ENCODE measurements around the gene GNAO1.

GNAO1 gene

DNA sequence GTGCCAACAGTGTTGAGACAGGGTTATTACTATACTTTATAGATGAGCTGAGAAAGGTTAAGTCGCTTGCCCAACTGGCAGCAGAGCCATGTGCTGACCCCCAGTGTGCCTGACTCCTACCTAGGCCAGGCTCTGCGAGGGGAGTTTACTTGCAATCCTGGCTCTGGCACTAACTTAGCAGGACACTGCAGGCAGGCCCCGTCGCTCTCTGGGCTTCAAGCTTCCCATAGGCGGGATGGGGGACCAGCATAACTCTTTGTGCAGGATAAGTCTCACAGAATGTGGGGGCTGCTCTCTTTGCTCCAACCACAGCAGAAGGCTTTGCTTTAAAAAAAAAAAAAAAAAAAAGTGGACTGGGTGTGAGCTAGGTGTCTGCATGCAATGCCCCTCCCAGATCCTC lies 102.7 kb downstream of the GNAO1 start:
- no peak for DNase-seq (ENCODE audit: low spot score)

DNA sequence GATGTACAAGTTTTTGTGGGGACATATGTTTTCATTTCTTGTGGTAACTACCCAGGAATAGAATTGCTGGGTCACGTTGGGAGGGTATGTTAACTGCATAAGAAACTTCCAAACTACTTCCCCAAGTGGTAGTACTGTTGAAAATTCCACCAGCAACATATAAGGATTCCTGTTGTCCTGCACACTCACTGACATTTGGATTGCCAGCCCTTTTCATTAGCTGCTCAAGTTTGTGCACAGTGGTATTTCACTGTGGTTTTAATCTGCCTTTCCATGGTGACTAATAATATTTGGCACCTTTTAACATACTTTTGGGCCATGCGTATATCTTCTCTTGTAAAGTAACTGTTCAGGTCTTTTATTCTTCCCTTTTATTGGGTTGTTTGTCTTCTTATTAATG lies 103.3 kb downstream of the GNAO1 start:
- no peak for DNase-seq (ENCODE audit: low spot score)

DNA sequence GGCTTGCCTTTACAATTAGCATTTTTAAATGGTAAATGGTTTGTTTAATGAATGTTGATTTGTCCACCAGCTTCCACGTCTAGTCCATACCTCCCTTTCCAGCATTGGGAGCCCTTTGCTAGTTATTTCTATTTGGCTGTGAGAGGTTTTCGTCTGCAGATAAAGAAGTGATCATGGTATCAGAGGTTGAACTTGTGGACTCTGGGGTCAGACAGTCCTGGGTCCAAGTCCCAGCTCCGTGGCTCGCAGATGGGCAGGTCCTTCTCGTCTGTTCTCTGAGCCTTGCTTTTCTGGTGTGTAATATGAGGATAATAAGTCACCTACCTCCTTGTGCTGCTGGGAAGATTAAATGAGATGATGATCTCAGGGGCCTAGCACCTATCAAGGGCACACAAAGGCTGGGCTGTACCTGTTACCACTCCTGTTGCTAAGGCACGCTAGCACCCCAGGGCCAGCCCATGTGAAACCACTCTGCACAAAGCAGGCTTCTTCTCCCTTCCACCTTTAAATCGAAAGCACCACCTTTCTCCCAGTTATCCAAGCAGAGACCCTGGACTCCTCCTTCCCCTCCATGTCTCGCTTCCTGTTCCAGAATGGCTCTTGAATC lies 103.9 kb downstream of the GNAO1 start:
- no peak for DNase-seq (ENCODE audit: low spot score)

GRCh38 chr16:56295739-56296527 lies 104.6 kb downstream of the GNAO1 start:
- no peak for DNase-seq (ENCODE audit: low spot score)

DNA sequence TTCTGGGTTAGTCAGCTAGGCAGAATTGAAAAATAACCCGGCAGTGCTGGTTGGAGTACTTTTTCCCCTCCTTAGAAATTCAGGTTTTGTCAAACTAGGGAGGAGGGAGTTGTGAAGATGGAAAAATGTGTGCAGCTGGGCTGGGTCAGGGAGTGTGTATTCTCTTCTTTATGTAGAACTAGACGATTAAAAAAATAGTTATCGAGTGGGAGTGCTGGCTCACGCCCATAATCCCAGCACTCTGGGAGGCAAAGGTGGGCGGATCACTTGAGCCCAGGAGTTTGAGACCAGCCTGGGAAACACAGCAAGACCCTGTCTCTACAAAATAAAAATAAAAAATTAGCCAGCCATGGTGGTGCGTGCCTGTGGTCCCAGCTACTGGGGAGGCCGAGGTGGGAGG lies 106.4 kb downstream of the GNAO1 start:
- no peak for DNase-seq (ENCODE audit: low spot score)

- DNase-seq (ENCODE audit: low spot score), result no peak
These were observed 106.8 kb downstream of the GNAO1 start for GRCh38 chr16:56298116-56298515.

DNA sequence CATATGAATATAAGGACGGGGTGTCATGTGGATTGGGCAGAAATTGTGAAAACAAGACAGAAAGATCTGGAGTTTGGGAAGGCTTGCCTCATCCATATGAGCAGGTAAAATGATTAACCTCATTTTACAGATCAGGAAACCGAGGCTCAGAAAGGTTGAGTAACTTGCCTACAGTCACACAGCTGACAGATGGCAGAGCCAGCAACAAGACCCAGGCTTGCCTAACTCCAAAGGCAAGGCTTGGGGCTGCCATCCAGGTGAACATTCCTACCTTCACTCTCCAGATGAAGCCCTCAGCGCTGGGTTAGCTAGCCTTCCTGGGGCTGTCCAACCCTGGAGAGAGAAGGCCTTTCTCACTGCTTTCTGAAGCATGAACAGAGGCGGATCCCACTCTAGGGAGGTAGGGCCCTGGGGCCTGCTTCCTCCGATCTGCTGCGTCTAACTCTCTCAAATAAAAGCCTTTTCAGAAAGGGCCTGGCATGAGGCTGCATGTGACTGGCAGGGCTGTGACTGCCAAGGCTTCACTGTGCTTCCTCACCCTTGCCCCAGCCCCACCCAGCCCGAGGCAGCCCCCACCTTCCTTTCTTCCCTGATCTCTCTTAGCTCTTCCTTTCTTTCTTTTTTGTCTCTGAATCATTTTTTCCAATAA lies 107.8 kb downstream of the GNAO1 start:
- DNase-seq (ENCODE audit: low spot score), result no peak

DNA sequence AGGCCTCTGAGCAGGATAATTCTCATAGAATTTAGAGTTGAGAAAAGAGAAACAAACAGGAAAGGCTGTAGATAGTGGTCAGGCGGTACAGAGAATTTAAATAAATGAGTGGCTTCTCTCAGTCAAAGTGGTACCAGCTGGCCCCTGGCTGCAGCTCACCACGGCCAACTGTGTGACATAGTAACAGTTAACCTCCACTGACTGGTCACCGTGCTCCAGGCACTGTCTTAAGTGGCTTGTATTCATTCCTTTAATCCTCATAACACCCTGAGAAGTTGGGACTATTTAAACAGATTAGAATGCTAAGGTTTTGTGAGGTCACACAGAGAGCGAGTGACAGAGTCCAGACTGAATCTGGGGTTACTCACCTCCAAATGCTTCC lies 108.9 kb downstream of the GNAO1 start:
- no peak for DNase-seq (ENCODE audit: low spot score)

DNA sequence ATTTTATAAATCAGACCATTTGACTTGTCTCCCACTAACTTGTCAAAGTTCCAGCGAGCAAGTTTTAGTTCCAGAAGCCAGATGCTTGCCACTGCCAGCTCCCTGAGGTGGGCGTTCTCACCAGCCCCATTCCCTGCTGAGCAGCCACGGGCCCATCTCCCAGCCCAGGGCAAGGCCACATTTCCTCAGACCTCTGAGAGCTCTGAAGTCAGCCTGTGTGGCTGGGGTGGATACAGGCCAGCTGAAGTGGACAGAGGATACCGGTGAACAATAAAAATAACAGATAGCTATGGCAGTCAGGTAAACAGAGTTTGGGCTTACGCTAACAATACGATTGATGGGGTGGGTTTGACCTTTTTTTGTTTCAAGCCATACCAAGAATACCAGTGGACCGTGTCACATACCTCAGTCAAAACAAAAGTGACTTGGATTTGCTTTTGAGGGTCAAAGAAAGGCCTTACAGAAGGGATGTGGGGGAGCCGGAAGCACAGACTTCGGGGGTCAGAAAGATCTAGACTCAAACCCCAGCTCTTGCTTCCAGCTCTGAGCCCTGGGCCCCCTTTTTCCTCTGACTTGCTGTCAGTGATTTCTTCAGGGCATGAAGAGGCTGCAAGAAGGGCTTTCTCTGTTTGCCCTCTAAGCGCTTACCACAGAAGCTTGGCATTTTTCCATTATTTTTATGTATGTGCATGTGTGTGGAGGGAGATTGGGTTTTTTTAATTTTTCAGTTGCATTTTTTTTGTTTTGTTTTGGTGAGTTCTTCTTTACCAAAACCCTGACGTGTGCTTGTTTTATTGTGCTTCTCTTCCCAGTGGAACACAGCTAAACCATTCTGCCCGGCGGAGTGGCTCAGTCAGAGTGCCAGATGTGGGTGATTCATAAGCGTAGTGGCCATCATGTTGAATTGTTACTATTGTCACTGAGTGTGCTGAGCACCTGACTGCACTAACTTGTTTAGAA lies 109.9 kb downstream of the GNAO1 start:
- DNase-seq (ENCODE audit: low spot score), result no peak

GRCh38 chr16:56302506-56302905 lies 111.2 kb downstream of the GNAO1 start:
- DNase-seq (ENCODE audit: low spot score), result no peak

DNA sequence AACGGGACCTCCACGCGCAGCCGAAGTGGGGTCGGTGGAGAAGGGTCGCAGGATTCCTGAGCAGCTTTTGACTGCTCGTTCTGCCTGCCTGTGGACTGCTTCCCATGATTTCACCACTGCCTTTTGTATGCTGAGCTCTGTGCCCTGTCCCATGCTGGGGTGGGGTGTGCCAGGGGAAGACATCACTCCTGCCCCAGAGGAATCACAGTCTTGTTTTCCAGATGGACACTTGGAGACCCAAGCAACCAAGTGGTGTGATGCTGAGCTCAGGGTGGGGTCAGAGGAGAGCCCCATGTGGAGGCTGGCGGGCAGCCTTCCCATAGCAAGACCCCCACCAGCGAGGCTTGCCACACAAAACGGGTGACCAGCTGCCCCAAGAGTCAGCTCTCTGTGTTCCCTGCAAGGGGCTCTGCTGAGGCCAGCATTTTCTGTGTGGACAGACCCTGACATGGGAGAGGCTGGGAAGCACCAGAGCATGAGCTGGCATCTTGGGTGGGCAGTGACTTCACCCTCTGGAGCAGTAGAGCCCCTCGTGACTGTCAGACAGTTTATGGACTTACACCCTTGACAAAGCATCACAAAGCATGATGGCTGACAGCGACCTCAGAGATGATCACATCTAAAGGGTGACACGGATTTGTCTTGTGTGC lies 111.9 kb downstream of the GNAO1 start:
- no peak for DNase-seq (ENCODE audit: low spot score)

DNA sequence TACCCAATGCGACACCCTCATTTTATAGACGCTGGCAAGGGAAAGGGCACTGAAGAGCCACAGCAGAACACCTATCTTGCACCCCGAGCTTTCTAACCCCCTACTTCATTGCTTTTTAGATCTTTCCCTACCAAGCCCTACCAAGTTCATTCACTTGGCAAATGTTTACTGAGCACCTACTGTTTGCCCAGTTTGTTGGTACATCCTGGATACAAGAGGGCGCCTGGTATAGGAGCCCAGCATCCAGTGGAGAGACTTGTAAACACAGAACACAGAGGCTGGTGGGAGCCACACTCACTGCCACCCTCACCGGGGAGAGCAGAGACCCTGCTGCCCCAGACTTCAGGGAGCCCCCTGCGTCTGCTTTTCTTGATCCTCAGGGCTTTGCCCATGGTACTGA lies 112.6 kb downstream of the GNAO1 start:
- no peak for DNase-seq (ENCODE audit: low spot score)

DNA sequence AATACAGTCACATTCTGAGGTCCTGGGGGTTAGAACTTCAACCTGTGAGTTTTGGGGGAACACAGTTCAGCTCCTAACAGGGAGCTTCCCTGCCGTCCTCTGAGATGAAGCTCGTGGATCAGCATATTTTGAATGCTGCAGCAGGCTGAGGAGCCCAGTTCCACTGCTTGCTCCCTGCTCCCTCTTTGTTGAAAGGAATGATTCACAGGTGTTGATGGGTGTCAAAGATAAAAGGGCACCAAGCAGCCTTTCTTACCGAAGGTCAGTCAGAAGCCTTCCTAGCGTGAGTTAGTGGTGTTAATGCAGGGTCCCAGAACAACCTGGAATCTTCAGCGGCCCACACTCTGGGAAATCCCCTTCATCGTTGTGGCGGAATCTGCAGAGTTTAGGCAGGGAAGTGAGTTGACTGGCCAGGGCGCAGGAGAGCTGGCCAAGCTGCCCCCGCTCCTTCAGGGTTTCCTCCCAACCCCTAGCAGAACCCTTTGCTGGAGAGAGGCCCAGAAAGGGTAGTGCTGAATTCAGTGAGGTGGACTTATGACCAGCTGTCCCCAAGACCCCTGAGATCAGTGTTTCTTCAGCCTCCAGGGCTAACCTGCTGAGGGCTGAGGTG lies 114.8 kb downstream of the GNAO1 start:
- DNase-seq (ENCODE audit: low spot score), result no peak

DNA sequence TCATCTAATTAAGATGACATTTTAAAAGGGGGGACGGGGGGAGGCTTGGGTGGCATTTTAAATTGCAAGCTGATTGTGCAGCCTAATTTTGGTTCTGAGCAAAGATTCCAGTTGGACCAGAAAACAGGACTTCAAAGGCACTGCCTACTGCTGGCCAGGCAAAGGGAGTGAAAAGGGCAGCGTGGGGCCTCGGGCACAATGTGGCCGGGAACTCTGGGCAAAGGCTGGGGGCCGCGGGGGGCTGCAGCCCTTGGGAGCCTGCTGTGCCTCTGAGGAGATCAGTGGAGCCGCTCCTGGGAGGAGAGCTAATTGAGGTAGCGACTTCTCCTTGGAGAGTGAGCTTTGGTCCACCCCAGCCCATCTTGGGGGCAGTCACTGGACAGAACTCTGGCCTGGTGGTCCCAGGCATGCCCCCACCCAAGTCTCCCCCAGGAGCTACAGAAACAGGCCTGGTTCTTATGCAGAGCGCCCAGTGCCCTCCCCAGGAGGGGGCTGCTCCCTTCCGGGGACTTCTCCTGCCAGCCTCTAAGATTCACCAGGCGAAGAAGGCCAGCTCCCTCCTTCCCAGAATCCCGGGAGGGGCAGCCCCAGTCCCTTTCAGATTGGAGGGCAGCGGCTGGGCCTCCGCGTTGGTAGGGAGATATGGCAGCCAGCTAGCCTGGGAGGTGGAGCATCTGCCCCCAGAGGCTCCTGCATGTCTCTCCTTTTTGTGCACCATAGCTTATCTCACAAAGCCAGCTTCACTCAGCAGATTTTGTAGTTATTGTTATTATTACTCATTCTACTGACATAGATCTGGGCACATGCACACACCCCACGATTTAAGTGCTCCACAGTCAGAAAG lies 115.6 kb downstream of the GNAO1 start:
- DNase-seq (ENCODE audit: low spot score), result no peak

DNA sequence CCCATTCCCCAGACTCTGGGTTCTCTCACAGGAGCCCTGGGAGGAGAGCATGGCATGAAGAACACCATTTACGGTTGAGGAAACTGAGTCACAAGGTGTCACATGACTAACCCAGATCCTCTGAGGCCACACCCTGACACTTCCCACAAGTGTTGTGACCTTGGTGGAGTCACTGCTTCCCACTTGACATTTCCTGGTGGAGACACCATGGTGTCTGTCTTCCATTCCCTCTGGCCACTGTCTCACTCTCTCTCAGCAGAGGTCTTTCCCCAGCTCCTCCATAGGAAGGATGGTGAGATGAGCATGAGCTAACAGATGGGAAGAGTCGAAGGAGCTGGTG lies 116.2 kb downstream of the GNAO1 start:
- no peak for DNase-seq (ENCODE audit: low spot score)

- DNase-seq (ENCODE audit: low spot score), result no peak
These were observed 117.7 kb downstream of the GNAO1 start for GRCh38 chr16:56309008-56309407.

DNA sequence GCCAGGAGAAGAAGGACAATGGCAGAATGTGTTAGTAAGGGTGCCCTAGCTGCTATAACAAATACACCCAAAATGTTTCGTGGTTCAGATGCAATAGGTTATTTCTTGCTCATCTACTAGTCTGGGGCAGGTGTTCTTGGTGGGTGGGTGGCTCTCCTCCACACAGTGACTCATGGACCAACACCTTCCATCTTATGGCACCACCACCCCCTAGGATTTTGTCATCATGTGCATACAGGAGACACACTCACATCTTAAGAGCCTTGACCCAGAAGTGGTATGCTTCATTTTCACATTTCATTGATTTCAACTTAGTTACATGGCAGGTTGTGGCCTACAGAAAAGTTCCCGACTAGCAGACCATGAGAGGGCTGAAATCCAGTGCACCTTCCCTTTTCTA lies 119.4 kb downstream of the GNAO1 start:
- DNase-seq (ENCODE audit: low spot score), result no peak

- no peak for DNase-seq (ENCODE audit: low spot score)
These were observed 120.1 kb downstream of the GNAO1 start for GRCh38 chr16:56311208-56312027.

- no peak for DNase-seq (ENCODE audit: low spot score)
These were observed 120.7 kb downstream of the GNAO1 start for GRCh38 chr16:56312028-56312300.

DNA sequence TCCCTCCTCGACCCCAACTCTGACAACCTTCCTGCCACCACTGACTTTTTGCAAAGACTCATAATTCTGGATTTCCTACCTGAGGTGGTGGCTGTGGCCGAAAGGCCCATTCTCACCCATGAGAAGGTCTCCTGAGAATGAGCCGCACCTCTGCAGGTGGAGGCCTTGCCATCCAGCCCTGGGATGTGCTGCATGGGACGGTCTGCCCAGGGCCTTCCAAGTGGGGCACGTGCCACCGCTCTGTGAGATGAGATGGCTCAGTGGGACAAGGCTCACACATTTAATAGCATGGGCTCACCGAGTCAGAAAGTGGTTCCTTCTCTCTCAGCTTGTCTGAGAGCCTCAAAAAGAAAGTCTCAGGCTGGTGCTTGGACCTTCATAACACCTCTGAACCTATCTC lies 121.3 kb downstream of the GNAO1 start:
- DNase-seq (ENCODE audit: low spot score), result no peak

Measured in left forelimb (tissue), 1 donor.